GM23338 (cell line): ENCODE measurements around the gene PCLO. TPM values are rescaled to one million over a fixed set of nuclear protein-coding genes. Genes with fewer than 3 reads are reported as not detected.
A peak's percentile ranks its signal among the peaks of the same experiment; 100 is the strongest.

ENCODE experiments used
- ATAC-seq: fragments of 200-7000 bp; cut with Tn5 transposase; 3 replicates; pipeline ENCODE4 v1.9.1; 2020
- DNase-seq: peaks from one replicate; pipeline ENCODE4 v3.0.0-alpha.2; 2015; ENCODE audit warnings: low spot score
- H2AFZ ChIP-seq: fragments of 200-600 bp; sonication (generic); 2 replicates; pipeline ENCODE4 v1.8.0; 2016; ENCODE audit warnings: antibody characterized with exemption, mild to moderate bottlenecking, moderate library complexity
- H3F3A ChIP-seq: fragments of 200-600 bp; sonication (generic); replicated peaks from 2 replicates; pipeline ENCODE4 v1.8.0; 2017; ENCODE audit warnings: antibody characterized with exemption, mixed run types, low read depth
- H3K27ac ChIP-seq: fragments of 200-600 bp; sonication (generic); 2 replicates; pipeline ENCODE4 v1.6.1; 2016; ENCODE audit warnings: low read depth
- H3K27me3 ChIP-seq: fragments of 200-600 bp; sonication (generic); 2 replicates; pipeline ENCODE4 v1.8.0; 2016; ENCODE audit warnings: mild to moderate bottlenecking, mixed run types, moderate library complexity; ENCODE audit not compliant: insufficient read depth
- H3K36me3 ChIP-seq: fragments of 200-600 bp; sonication (generic); 2 replicates; pipeline ENCODE4 v1.8.0; 2016; ENCODE audit warnings: mild to moderate bottlenecking; ENCODE audit not compliant: insufficient read depth
- H3K4me1 ChIP-seq: fragments of 200-600 bp; sonication (generic); 2 replicates; pipeline ENCODE4 v1.8.0; 2016; ENCODE audit warnings: mild to moderate bottlenecking, moderate library complexity; ENCODE audit not compliant: insufficient read depth
- H3K4me2 ChIP-seq: fragments of 200-600 bp; sonication (generic); 2 replicates; pipeline ENCODE4 v1.7.1; 2017; ENCODE audit warnings: mixed run types
- H3K4me3 ChIP-seq: fragments of 200-600 bp; sonication (generic); 2 replicates; pipeline ENCODE4 v1.6.1; 2016; ENCODE audit warnings: mixed run types
- H3K79me2 ChIP-seq: fragments of 200-600 bp; sonication (generic); replicated peaks from 2 replicates; pipeline ENCODE4 v1.8.0; 2017; ENCODE audit warnings: mild to moderate bottlenecking; ENCODE audit not compliant: insufficient read depth
- H3K9me2 ChIP-seq: fragments of 200-600 bp; sonication (generic); 2 replicates; pipeline ENCODE4 v1.8.0; 2017; ENCODE audit not compliant: insufficient read depth
- H4K20me1 ChIP-seq: fragments of 200-600 bp; sonication (generic); replicated peaks from 2 replicates; pipeline ENCODE4 v1.8.0; 2017; ENCODE audit warnings: mild to moderate bottlenecking; ENCODE audit not compliant: insufficient read depth
- H3K27ac Mint-ChIP-seq: 2 replicates; pipeline ENCODE4 v1.8.0; 2020; ENCODE audit warnings: inconsistent platforms, mild to moderate bottlenecking, moderate library complexity, mixed read lengths
- H3K27me3 Mint-ChIP-seq: 3 replicates; pipeline ENCODE4 v1.8.0; 2022; ENCODE audit warnings: low read depth, mild to moderate bottlenecking, moderate library complexity, mixed read lengths, inconsistent platforms; ENCODE audit not compliant: insufficient read depth, poor library complexity
- H3K36me3 Mint-ChIP-seq: 3 replicates; pipeline ENCODE4 v1.8.0; 2021; ENCODE audit warnings: low read depth, mild to moderate bottlenecking, inconsistent platforms, moderate library complexity, mixed read lengths
- H3K4me1 Mint-ChIP-seq: 3 replicates; pipeline ENCODE4 v1.8.0; 2020; ENCODE audit warnings: mild to moderate bottlenecking, inconsistent platforms, mixed read lengths
- H3K4me3 Mint-ChIP-seq: 3 replicates; pipeline ENCODE4 v1.8.0; 2021; ENCODE audit warnings: moderate library complexity, mild to moderate bottlenecking, inconsistent platforms, mixed read lengths
- H3K9me3 Mint-ChIP-seq: 3 replicates; pipeline ENCODE4 v1.8.0; 2020; ENCODE audit warnings: moderate library complexity, mild to moderate bottlenecking, inconsistent platforms, mixed read lengths
- CREB1 ChIP-seq: fragments of 250-450 bp; sonication (Bioruptor Pico); IDR thresholded peaks from 2 replicates; pipeline ENCODE4 v1.5.0; 2020; ENCODE audit warnings: low read depth, mild to moderate bottlenecking, moderate library complexity
- ETS1 ChIP-seq: IDR thresholded peaks from 2 replicates; pipeline ENCODE4 v1.6.1; 2016; ENCODE audit warnings: antibody characterized with exemption
- EZH2phosphoT487 ChIP-seq: fragments of 200-600 bp; sonication (generic); IDR thresholded peaks from one replicate; pipeline ENCODE4 v1.8.1; 2018; ENCODE audit warnings: antibody characterized with exemption; ENCODE audit not compliant: unreplicated experiment
- JUNB ChIP-seq: IDR thresholded peaks from one replicate; pipeline ENCODE4 v1.6.1; 2016; ENCODE audit warnings: antibody characterized with exemption; ENCODE audit not compliant: unreplicated experiment
- NANOG ChIP-seq: IDR thresholded peaks from 2 replicates; pipeline ENCODE4 v1.6.1; 2016; ENCODE audit warnings: antibody characterized with exemption, borderline replicate concordance
- POLR2AphosphoS5 ChIP-seq: IDR thresholded peaks from 2 replicates; pipeline ENCODE4 v1.6.1; 2016; ENCODE audit warnings: antibody characterized with exemption, low read depth
- STAT1 ChIP-seq: IDR thresholded peaks from one replicate; pipeline ENCODE4 v1.6.1; 2016; ENCODE audit warnings: antibody characterized with exemption; ENCODE audit not compliant: unreplicated experiment
- ZNF114 ChIP-seq: fragments of 250-450 bp; sonication (Bioruptor Pico); IDR thresholded peaks from 2 replicates; pipeline ENCODE4 v1.5.0; 2020; ENCODE audit warnings: mild to moderate bottlenecking, moderate library complexity
- ZNF331 ChIP-seq: fragments of 250-450 bp; sonication (Bioruptor Pico); IDR thresholded peaks from 2 replicates; pipeline ENCODE4 v1.5.0; 2020; ENCODE audit warnings: low read depth, mild to moderate bottlenecking, moderate library complexity
- ZNF462 ChIP-seq: fragments of 250-450 bp; sonication (Bioruptor Pico); IDR thresholded peaks from 2 replicates; pipeline ENCODE4 v1.5.0; 2020; ENCODE audit warnings: mild to moderate bottlenecking, moderate library complexity
- polyA plus RNA-seq: library from polyadenylated mRNA; unstranded; fragments of >200 nt; fragmentation: Nextera tagmentation; extraction: Ambion mirVana; gene quantifications from 2 replicates; pipeline ENCODE4 v1.2.1, GENCODE V29; 2016
- total RNA-seq: library from RNA; depleted of rRNA; stranded (reverse); fragments of >200 nt; shearing (Covaris generic); gene quantifications from 2 replicates; pipeline ENCODE4 v1.2.3, GENCODE V29; 2014
- TF ChIP-seq, protein P1 (sequence below), 2 experiments: fragments of 200-600 bp in 1 of 2; sonication (generic) in 1 of 2; conservative IDR thresholded peaks; 2 replicates each; pipeline versions ENCODE4 v1.5.1 to v1.6.1; 2016 to 2017; ENCODE audit warnings: antibody characterized with exemption in 2 of 2, low read depth in 2 of 2, mild to moderate bottlenecking in 2 of 2, moderate library complexity in 1 of 2

The PCLO gene
- total and polyA plus RNA-seq, 2 experiments from 2014 or later: 7.4 to 9.1 TPM

- TF ChIP-seq ETS1: no peak
- TF ChIP-seq CREB1 (CRISPR knock-in tag): no peak
These were observed 11.0 kb upstream of the PCLO start (continued) for GRCh38 chr7:83173664-83174063.

GRCh38 chr7:83166781-83167180 lies 4.1 kb upstream of the PCLO start:
- H3K27me3 Mint-ChIP-seq: no peaks in the 10 kb centered on the region
- H3K36me3 Mint-ChIP-seq: no peaks in the 10 kb centered on the region
- H2AFZ ChIP-seq: peak overlapping the region; percentile 52; the same call in 1 of the 2 replicates
- no peak overlapping the region for H3K27ac ChIP-seq
- no peak overlapping the region for H3K4me2 ChIP-seq
- H4K20me1 ChIP-seq: no peaks in the 10 kb centered on the region
- DNase-seq (no peak), ATAC-seq (no peak)
- no peak overlapping the region for H3K27ac Mint-ChIP-seq
- H3K4me1 ChIP-seq: peaks cover 1% of the 10 kb centered on the region; the same call in 1 of the 2 replicates
- H3K4me3 Mint-ChIP-seq: no peak overlapping the region
- no peak overlapping the region for H3K4me3 ChIP-seq
- TF ChIP-seq JUNB: no peak
- no peak for TF ChIP-seq ZNF331
- TF ChIP-seq CREB1 (CRISPR knock-in tag): no peak
- TF ChIP-seq POLR2AphosphoS5: no peak
- no peak for TF ChIP-seq STAT1
- no peak for TF ChIP-seq ZNF462 (CRISPR knock-in tag)
- no peak for TF ChIP-seq ZNF114 (CRISPR knock-in tag)
- no peak for TF ChIP-seq NANOG
- TF ChIP-seq EZH2phosphoT487: no peak
- TF ChIP-seq, protein P1, sequence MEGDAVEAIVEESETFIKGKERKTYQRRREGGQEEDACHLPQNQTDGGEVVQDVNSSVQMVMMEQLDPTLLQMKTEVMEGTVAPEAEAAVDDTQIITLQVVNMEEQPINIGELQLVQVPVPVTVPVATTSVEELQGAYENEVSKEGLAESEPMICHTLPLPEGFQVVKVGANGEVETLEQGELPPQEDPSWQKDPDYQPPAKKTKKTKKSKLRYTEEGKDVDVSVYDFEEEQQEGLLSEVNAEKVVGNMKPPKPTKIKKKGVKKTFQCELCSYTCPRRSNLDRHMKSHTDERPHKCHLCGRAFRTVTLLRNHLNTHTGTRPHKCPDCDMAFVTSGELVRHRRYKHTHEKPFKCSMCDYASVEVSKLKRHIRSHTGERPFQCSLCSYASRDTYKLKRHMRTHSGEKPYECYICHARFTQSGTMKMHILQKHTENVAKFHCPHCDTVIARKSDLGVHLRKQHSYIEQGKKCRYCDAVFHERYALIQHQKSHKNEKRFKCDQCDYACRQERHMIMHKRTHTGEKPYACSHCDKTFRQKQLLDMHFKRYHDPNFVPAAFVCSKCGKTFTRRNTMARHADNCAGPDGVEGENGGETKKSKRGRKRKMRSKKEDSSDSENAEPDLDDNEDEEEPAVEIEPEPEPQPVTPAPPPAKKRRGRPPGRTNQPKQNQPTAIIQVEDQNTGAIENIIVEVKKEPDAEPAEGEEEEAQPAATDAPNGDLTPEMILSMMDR (conservative IDR thresholded peaks at IDR 0.05; ENCODE audit: low read depth in 2 of 2): no peak
- TF ChIP-seq ETS1: no peak
- H3K4me1 Mint-ChIP-seq: peaks cover 8% of the 10 kb centered on the region; the same call in 2 of the 3 replicates
- no peaks in the 10 kb centered on the region for H3K9me2 ChIP-seq
- H3K9me3 Mint-ChIP-seq: no peaks in the 10 kb centered on the region
- no peaks in the 10 kb centered on the region for H3K79me2 ChIP-seq
- no peaks in the 10 kb centered on the region for H3K27me3 ChIP-seq
- no peaks in the 10 kb centered on the region for H3K36me3 ChIP-seq
- no peaks in the 10 kb centered on the region for H3F3A ChIP-seq
